ENCODE data around the gene EYA3.
"Not testable (repeated sequence)": the region's sequence is repeated elsewhere in the genome, so short reads cannot be mapped to it uniquely, and the experiment has no call there.

DNA sequence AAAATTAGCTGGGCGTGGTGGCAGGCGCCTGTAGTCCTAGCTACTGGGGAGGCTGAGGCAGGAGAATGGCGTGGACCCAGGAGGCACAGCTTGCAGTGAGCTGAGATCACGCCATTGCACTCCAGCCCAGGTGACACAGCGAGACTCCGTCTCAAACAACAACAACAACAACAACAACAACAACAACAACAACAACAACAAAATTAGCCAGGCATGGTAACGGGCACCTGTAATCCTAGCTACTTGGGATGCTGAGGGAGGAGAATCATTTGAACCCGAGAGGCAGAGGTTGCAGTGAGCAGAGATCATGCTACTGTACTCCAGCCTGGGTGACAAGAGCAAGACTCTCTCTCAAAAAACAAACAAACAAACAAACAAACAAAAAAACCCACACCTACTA lies 85.3 kb downstream of the EYA3 start:
- TF ChIP-seq, protein P1, sequence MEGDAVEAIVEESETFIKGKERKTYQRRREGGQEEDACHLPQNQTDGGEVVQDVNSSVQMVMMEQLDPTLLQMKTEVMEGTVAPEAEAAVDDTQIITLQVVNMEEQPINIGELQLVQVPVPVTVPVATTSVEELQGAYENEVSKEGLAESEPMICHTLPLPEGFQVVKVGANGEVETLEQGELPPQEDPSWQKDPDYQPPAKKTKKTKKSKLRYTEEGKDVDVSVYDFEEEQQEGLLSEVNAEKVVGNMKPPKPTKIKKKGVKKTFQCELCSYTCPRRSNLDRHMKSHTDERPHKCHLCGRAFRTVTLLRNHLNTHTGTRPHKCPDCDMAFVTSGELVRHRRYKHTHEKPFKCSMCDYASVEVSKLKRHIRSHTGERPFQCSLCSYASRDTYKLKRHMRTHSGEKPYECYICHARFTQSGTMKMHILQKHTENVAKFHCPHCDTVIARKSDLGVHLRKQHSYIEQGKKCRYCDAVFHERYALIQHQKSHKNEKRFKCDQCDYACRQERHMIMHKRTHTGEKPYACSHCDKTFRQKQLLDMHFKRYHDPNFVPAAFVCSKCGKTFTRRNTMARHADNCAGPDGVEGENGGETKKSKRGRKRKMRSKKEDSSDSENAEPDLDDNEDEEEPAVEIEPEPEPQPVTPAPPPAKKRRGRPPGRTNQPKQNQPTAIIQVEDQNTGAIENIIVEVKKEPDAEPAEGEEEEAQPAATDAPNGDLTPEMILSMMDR (IDR thresholded peaks at IDR 0.05; ENCODE audit: extremely low read depth in 1 of 2, insufficient read depth in 1 of 2, low read depth in 1 of 2, low read length in 2 of 2): not testable (repeated sequence)
- TF ChIP-seq POLR2AphosphoS5 (IDR thresholded peaks at IDR 0.05; ENCODE audit: insufficient read depth, low read depth, low read length); POLR2A (IDR thresholded peaks at IDR 0.05; ENCODE audit: low read depth, low read length): not testable (repeated sequence)
- TF ChIP-seq, protein P2, sequence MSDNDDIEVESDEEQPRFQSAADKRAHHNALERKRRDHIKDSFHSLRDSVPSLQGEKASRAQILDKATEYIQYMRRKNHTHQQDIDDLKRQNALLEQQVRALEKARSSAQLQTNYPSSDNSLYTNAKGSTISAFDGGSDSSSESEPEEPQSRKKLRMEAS (IDR thresholded peaks at IDR 0.05; ENCODE audit: insufficient read depth, insufficient read length): not testable (repeated sequence)

All from endothelial cell of umbilical vein (primary cell).